Activated CD8-positive, alpha-beta memory T cell treated with anti-CD3 and anti-CD28 coated beads, Interleukin-2, amount 10 ng/mL, durations not matched to agents 7 days and 5 days (primary cell): ENCODE data around the gene PKD2L1. TPM values are rescaled to one million over a fixed set of nuclear protein-coding genes. Genes with fewer than 3 reads are reported as not detected.
"Not testable (repeated sequence)": the region's sequence is repeated elsewhere in the genome, so short reads cannot be mapped to it uniquely, and the experiment has no call there.

Experiments
- ATAC-seq: fragments of 150-1000 bp; cut with Tn5 transposase; one replicate; pipeline ENCODE4 v1.10.0; 2021; ENCODE audit warnings: moderate library complexity
- CTCF ChIA-PET: fragments of 350-600 bp; sonication (Branson Sonifier 250); formaldehyde crosslinking; loops from one replicate; lab custom pipeline; 2021; ENCODE audit warnings: antibody characterized with exemption; lab: Charles Lee
- DNase-seq: peaks from one replicate; pipeline ENCODE4 v3.0.0-alpha.2; 2020
- H3K27ac Mint-ChIP-seq: one replicate; pipeline ENCODE4 v1.8.0; 2021; ENCODE audit warnings: mild to moderate bottlenecking, mixed read lengths
- H3K27me3 Mint-ChIP-seq: one replicate; pipeline ENCODE4 v1.8.0; 2021; ENCODE audit warnings: mixed read lengths
- H3K36me3 Mint-ChIP-seq: one replicate; pipeline ENCODE4 v1.8.0; 2021; ENCODE audit warnings: mild to moderate bottlenecking, mixed read lengths
- H3K4me1 Mint-ChIP-seq: one replicate; pipeline ENCODE4 v1.8.0; 2021; ENCODE audit warnings: mixed read lengths
- H3K4me3 Mint-ChIP-seq: one replicate; pipeline ENCODE4 v1.8.0; 2021; ENCODE audit warnings: mild to moderate bottlenecking, moderate library complexity, mixed read lengths
- H3K9me3 Mint-ChIP-seq: one replicate; pipeline ENCODE4 v1.8.0; 2022; ENCODE audit warnings: low read depth, mixed read lengths
- total RNA-seq, 2 experiments: library from RNA; stranded (reverse); gene quantifications; one replicate each; pipeline ENCODE4 v1.2.3, GENCODE V29; 2021

PKD2L1 gene
- not detected for total RNA-seq

DNA sequence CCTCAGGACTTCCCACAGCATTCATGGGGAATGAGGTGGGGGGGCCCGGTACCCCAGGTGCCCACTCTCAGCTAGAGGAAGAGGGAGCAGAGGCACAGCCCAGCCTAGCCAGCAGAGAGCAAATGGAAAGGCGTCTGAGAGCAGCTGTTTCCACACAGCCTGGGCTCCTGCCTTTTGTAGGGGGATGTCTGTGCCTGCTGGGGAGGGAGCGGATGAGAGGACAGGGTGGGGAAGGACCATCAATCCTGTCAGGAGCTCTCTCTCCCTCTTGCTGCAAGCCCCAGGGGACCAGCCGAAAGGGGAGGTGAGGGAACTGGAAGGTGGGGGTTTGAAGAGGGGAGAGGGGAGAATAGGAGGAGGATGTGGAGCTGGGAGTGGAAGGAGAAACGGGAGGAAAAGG lies at the start of gene PKD2L1:
TSS of gene PKD2L1 (minus strand) at position 150 of the 400 bp plus-strand sequence. CDS start at position 25, 125 bp downstream.
- Mint-ChIP-seq H3K4me3 (no peak within 1 kb of the TSS), H3K4me1 (peaks cover 11% of the 10 kb centered on the region), H3K9me3 (no peaks in the 10 kb centered on the region), H3K27ac (no peak within 1 kb of the TSS), H3K27me3 (peaks cover 40% of the 10 kb centered on the region), H3K36me3 (no peaks in the 10 kb centered on the region)
- DNase-seq (no peak), ATAC-seq (no peak)
- CTCF ChIA-PET, result interaction anchor here (1.1 to 6.2 kb wide), 3 partner anchors 7 to 103 kb away, joined by 3 to 49 read pairs (median 4); no protein-coding TSS in a partner anchor

DNA sequence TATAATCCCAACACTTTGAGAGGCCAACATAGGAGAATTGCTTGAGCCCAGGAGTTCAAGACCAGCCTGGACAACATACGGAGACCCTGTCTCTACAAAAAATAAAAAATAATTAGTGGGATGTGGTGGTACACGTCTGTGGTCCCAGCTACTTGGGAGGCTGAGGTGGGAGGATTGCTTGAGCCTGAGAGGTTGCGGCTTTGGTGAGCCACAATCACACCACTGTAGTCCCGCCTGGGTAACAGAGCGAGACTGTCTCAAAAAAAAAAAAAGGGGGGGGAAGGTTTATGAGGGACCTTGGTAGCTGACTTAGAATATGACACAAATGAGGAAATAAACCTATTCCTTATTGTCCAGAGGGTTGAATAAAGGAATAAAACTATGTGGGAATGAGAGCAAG lies 47.8 kb upstream of the PKD2L1 start:
- Mint-ChIP-seq H3K27ac (no peak overlapping the region), H3K36me3 (peaks cover 17% of the 10 kb centered on the region), H3K9me3 (no peaks in the 10 kb centered on the region), H3K4me3 (no peak overlapping the region), H3K27me3 (no peaks in the 10 kb centered on the region), H3K4me1 (peaks cover 22% of the 10 kb centered on the region)
- ATAC-seq (no peak), DNase-seq (peak; percentile 80)
- CTCF ChIA-PET, result interaction anchor here (0.6 to 2.4 kb wide), 5 partner anchors 31 to 158 kb away, joined by 3 to 12 read pairs (median 4); partner anchors contain the start of genes HIF1AN and SCD

GRCh38 chr10:100376656-100377055 lies 46.6 kb upstream of the PKD2L1 start:
- not testable (repeated sequence) for H3K36me3 Mint-ChIP-seq, H3K27me3 Mint-ChIP-seq, H3K9me3 Mint-ChIP-seq, H3K27ac Mint-ChIP-seq, H3K4me3 Mint-ChIP-seq, DNase-seq, ATAC-seq
- CTCF ChIA-PET, result interaction anchor here (0.9 to 2.4 kb wide), 2 partner anchors 30 to 105 kb away, joined by 3 to 12 read pairs; partner anchors contain the start of gene SCD
- peaks cover 22% of the 10 kb centered on the region for H3K4me1 Mint-ChIP-seq

DNA sequence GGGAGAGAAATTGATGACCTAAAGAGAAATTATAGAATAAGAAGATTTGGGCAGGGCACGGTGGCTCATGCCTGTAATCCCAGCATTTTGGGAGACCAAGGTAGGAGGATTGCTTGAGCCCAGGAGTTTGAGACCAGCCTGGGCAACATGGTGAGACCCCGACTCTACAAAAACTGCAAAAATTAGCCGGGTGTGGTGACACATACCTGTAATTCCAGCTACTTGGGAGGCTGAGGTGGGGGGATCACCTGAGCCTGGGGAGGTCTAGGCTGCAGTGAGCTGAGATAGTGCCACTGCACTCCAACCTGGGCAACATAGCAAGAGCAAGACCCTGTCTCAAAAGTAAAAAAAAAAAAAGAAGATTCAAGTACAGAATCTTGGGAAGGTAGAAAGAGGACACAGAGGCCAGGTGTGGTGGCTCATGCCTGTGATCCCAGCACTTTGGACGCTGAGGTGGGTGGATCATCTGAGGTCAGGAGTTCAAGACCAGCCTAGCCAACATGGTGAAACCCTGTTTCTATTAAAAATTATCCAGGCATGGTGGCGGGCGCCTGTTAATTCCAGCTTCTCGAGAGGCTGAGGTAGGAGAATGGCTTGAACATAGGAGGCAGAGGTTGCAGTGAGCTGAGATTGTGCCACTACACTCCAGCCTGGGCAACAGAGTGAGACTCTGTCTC lies 44.8 kb upstream of the PKD2L1 start:
- CTCF ChIA-PET, result interaction anchor here (0.7 to 2.9 kb wide), 7 partner anchors 58 to 161 kb away, joined by 3 to 10 read pairs (median 8); partner anchors contain the start of gene HIF1AN
- not testable (repeated sequence) for DNase-seq, H3K27ac Mint-ChIP-seq

DNA sequence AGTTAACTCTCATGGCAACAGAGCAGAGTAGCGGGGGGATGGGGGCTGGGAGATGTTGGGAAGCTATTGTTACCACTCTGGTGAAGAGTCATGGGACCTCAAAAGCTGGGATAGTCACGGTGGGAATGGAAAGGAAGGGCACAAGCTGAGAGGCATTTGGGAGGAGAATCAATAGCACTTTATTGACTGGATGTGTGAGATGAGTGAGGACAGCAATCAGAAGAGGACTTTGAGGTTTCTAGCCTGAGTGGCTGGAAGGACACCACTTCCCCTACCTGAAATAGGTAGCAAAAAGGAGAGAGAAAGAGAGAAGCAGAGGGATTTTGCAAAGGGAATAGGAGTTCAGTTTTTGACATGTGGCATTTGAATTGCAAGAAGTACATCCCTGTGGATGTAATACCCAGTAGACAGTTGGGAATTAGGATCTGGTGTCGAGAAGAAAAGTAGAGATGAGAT lies 44.2 kb upstream of the PKD2L1 start:
- no peaks in the 10 kb centered on the region for H3K27me3 Mint-ChIP-seq
- CTCF ChIA-PET, result interaction anchor here (1.4 to 2.9 kb wide), 7 partner anchors 23 to 162 kb away, joined by 3 to 10 read pairs (median 8); partner anchors contain the start of gene HIF1AN
- no peak for DNase-seq
- H3K36me3 Mint-ChIP-seq, result peaks cover 2% of the 10 kb centered on the region
- peaks cover 41% of the 10 kb centered on the region for H3K4me1 Mint-ChIP-seq
- no peak overlapping the region for H3K27ac Mint-ChIP-seq
- ATAC-seq, result no peak
- no peak overlapping the region for H3K4me3 Mint-ChIP-seq
- no peaks in the 10 kb centered on the region for H3K9me3 Mint-ChIP-seq

More for the DNA sequence above, 44.8 kb upstream of the PKD2L1 start:
- not testable (repeated sequence) for ATAC-seq, H3K36me3 Mint-ChIP-seq, H3K9me3 Mint-ChIP-seq, H3K27me3 Mint-ChIP-seq, H3K4me3 Mint-ChIP-seq
- peaks cover 38% of the 10 kb centered on the region for H3K4me1 Mint-ChIP-seq

GRCh38 chr10:100373298-100374199 lies 43.5 kb upstream of the PKD2L1 start:
- ATAC-seq, result peak; percentile 87
- H3K4me1 Mint-ChIP-seq, result peaks cover 45% of the 10 kb centered on the region
- no peak overlapping the region for H3K27ac Mint-ChIP-seq
- H3K27me3 Mint-ChIP-seq, result no peaks in the 10 kb centered on the region
- peaks cover 2% of the 10 kb centered on the region for H3K36me3 Mint-ChIP-seq
- CTCF ChIA-PET, result interaction anchor here (0.6 to 2.9 kb wide), 14 partner anchors 22 to 1589 kb away, joined by 3 to 10 read pairs (median 4); partner anchors contain the start of genes HIF1AN and SCD
- H3K4me3 Mint-ChIP-seq, result no peak overlapping the region
- peak; percentile 98 for DNase-seq
- H3K9me3 Mint-ChIP-seq, result no peaks in the 10 kb centered on the region

DNA sequence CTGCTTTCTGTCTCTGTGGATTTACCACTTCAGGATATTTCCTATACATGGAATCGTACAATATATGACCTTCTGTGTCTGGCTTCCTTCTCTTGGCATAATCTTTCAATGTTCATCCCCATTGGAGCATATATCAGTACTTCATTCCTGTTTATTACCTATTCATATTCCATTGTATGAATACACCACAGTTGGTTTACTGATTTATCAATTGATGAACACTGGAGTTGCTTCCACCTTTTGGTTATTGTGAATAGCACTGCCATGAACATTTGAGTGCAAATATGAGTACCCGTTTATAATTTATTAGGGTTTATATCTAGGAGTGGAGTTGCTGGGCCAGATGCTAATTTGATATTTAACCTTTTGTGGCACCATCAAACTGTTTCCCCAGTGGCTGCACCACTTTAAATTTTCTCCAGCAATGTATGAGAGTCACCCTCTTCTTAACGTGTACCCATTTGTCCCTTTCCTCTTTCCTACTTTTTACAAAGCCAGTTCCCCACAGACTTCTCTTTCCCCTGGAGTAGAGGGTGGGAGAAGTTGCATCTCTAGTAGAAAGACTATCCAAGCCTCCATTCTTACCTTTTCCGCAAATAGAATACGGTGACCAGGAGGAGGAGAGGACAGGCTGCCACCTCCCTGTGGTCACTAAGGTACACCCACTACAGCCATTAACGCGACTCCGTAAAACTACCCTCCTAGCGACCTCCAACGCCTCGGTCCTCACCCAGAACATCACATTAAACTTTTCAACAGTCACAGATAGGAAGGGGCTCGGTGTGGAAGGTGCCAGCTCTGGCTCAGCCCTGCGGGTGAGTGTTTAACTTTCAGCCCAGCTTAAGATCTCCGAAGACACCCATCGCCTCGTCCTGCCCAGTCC lies 42.6 kb upstream of the PKD2L1 start:
- DNase-seq, result no peak
- Mint-ChIP-seq H3K27ac (no peak overlapping the region), H3K4me3 (no peak overlapping the region), H3K9me3 (no peaks in the 10 kb centered on the region), H3K27me3 (no peaks in the 10 kb centered on the region), H3K36me3 (no peaks in the 10 kb centered on the region), H3K4me1 (peaks cover 39% of the 10 kb centered on the region)
- ATAC-seq, result no peak
- CTCF ChIA-PET, result interaction anchor here (0.6 to 2.9 kb wide), 13 partner anchors 21 to 1590 kb away, joined by 3 to 10 read pairs (median 5); partner anchors contain the start of genes HIF1AN and SCD

- DNase-seq (no peak), ATAC-seq (no peak)
- H3K4me3 Mint-ChIP-seq, result peak overlapping the region; percentile 48
- CTCF ChIA-PET, result interaction anchor here (0.8 to 2.3 kb wide), 13 partner anchors 16 to 147 kb away, joined by 3 to 11 read pairs (median 5); partner anchors contain the start of genes BLOC1S2 and SCD
- no peaks in the 10 kb centered on the region for H3K27me3 Mint-ChIP-seq
- no peaks in the 10 kb centered on the region for H3K9me3 Mint-ChIP-seq
- H3K4me1 Mint-ChIP-seq, result peaks cover 37% of the 10 kb centered on the region
- H3K27ac Mint-ChIP-seq, result peak overlapping the region; percentile 93
- peaks cover 1% of the 10 kb centered on the region for H3K36me3 Mint-ChIP-seq
Measured at GRCh38 chr10:100371482-100372027, 41.5 kb upstream of the PKD2L1 start.

DNA sequence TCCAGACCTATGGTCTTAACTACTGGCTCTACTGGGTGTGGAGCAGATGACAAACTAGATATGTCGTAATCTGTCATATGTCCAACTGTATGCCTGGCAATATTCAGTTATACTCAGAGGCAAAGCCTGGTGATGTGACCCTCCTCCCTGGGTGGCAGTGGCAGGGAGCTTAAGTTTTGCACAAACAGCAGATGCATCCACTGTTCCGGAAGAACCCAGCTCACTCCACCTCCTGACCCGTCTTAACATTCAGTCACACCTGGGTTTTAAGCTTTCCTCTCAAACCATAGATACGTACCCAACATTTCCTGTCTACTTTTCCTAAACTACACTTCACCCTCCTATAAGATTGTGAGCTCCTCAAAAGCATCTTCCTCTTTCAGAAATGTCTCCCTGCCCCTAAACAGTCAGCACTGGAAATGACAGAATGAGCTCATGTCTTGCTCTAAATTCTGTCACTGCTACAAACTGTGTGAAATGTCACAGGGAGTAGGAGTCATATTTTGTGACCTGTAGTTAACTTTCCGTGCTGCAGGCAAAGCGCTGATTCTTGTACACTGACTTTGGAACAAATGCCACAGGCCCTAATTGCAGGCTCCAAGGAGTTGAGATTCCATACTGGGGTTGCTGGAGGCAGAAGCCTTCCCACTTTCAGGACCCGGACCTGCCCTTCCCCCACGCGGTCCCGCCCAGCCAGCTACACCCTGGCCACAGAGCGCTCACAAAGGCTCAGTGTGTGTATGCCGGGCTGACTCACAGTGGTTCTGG lies 40.9 kb upstream of the PKD2L1 start:
- ATAC-seq (peak; percentile 58), DNase-seq (peak; percentile 84)
- Mint-ChIP-seq H3K4me3 (peak overlapping the region; percentile 48), H3K36me3 (peaks cover 4% of the 10 kb centered on the region), H3K4me1 (peaks cover 40% of the 10 kb centered on the region), H3K9me3 (no peaks in the 10 kb centered on the region), H3K27me3 (no peaks in the 10 kb centered on the region), H3K27ac (peak overlapping the region; percentile 93)
- CTCF ChIA-PET, result interaction anchor here (0.7 to 2.3 kb wide), 19 partner anchors 9 to 165 kb away, joined by 3 to 11 read pairs (median 4); partner anchors contain the start of genes BLOC1S2, HIF1AN and SCD

DNA sequence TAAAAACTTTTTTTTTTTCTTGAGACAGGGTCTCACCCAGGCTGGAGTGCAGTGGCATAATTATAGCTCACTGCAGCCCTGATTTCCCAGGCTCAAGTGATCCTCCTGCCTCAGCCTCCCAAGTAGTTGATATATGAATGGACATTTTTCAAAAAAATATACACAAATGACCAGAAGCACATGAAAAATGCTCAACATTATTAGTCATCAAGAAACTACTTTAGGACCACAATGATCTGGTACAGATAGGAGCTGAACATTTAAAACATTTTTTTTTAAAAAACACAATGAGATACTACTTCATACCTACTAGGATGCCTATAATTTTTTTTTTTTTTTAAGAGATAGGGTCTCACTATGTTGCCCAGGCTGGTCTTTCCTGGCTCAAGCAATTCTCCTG lies 38.7 kb upstream of the PKD2L1 start:
- Mint-ChIP-seq H3K27ac (no peak overlapping the region), H3K27me3 (no peaks in the 10 kb centered on the region), H3K4me3 (no peak overlapping the region), H3K9me3 (no peaks in the 10 kb centered on the region), H3K36me3 (peaks cover 14% of the 10 kb centered on the region), H3K4me1 (peaks cover 41% of the 10 kb centered on the region)
- ATAC-seq (no peak), DNase-seq (no peak)
- CTCF ChIA-PET, result interaction anchor here (0.9 to 1.3 kb wide), 2 partner anchors 22 to 167 kb away, joined by 3 read pairs; partner anchors contain the start of genes HIF1AN and SCD

DNA sequence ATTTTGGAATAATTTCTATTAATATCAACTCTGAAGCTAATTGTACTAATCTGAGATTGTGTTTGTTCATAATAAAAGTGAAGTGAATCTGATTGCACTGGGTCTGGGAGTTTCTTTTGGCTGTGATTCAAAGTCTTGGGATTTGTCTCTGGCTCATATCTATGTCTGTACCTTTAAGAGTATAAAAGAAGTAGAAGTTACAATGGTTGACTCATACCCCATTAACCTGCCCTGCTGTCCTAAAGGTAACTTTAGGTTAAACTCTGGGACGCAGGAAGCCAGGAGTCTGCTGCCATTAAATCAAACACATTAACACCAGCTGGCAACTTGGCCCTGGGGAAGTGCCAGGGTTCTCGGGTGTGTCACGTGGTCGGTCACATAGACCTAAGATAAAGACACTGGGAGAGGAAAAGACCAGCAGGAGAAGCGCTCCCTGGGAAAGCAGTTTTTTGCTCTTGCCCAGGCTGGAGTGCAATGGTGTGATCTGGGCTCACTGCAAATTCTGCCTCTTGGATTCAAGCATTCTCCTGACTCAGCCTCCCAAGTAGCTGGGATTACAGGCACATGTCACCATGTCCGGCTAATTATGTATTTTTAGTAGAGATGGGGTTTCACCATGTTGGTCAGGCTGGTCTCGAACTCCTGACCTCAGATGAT lies 34.8 kb upstream of the PKD2L1 start:
- Mint-ChIP-seq H3K4me3 (no peak overlapping the region), H3K9me3 (no peaks in the 10 kb centered on the region), H3K27me3 (no peaks in the 10 kb centered on the region), H3K4me1 (peaks cover 27% of the 10 kb centered on the region), H3K36me3 (peaks cover 47% of the 10 kb centered on the region), H3K27ac (no peak overlapping the region)
- ATAC-seq (no peak), DNase-seq (no peak)
- CTCF ChIA-PET, result interaction anchor here (1.1 kb wide), 1 partner anchor 144 kb away, joined by 3 read pairs; no protein-coding TSS in a partner anchor
